Measurements from ENCODE around the gene VARS1. TPM values are rescaled to one million over a fixed set of nuclear protein-coding genes. Genes with fewer than 3 reads are reported as not detected.
A peak's percentile ranks its signal among the peaks of the same experiment; 100 is the strongest.
"Not testable (repeated sequence)": the region's sequence is repeated elsewhere in the genome, so short reads cannot be mapped to it uniquely, and the experiment has no call there.

VARS1 gene
- total RNA-seq (10 to 100 TPM; 21.7 to 30.6 (median 26.9) TPM), polyA plus RNA-seq (14.8 TPM)
- long read RNA-seq, donor 1, full-length matches to known transcripts: 12 of 78 reads
- long read RNA-seq, donor 1, partial matches to known transcripts: 57 of 78 reads
- long read RNA-seq, donor 1, other reads (novel, unspliced or antisense): 9 of 78 reads
- long read RNA-seq, donor 2, full-length matches to known transcripts: 9 of 34 reads
- long read RNA-seq, donor 2, partial matches to known transcripts: 19 of 34 reads
- long read RNA-seq, donor 2, other reads (novel, unspliced or antisense): 6 of 34 reads
- long read RNA-seq, donor 3, full-length matches to known transcripts: 3 of 28 reads
- long read RNA-seq, donor 3, partial matches to known transcripts: 20 of 28 reads
- long read RNA-seq, donor 3, other reads (novel, unspliced or antisense): 5 of 28 reads
- long read RNA-seq, donor 4, full-length matches to known transcripts: 8 of 32 reads
- long read RNA-seq, donor 4, partial matches to known transcripts: 20 of 32 reads
- long read RNA-seq, donor 4, other reads (novel, unspliced or antisense): 4 of 32 reads

- DNase-seq: peak; percentile 95 to 98 (median 97)
- Histone ChIP-seq H3K4me1 (ENCODE audit: control insufficient read depth, insufficient read depth, low read length) (no peaks in the 10 kb centered on the region), H3K4me3 (ENCODE audit: low read length) (peak within 1 kb of the TSS; percentile 69), H3K27ac (ENCODE audit: low read length) (peak within 1 kb of the TSS; percentile 91), H3K9me3 (ENCODE audit: control insufficient read depth, low read length) (no peaks in the 10 kb centered on the region), H3K27me3 (ENCODE audit: control insufficient read depth, insufficient read depth) (no peaks in the 10 kb centered on the region)
- WGBS: under 1% methylated on average over 75 of the region's 75 CpGs
- peak; percentile 93 to 95 for ATAC-seq
- intact Hi-C loops (cut with DNase I): no loop called here
These were observed at the start of gene VARS1 for GRCh38 chr6:31795616-31796298. Gene VARS1, minus strand, starts transcription at chr6:31795752. Its CDS starts 535 bp downstream, at chr6:31795217.

DNA sequence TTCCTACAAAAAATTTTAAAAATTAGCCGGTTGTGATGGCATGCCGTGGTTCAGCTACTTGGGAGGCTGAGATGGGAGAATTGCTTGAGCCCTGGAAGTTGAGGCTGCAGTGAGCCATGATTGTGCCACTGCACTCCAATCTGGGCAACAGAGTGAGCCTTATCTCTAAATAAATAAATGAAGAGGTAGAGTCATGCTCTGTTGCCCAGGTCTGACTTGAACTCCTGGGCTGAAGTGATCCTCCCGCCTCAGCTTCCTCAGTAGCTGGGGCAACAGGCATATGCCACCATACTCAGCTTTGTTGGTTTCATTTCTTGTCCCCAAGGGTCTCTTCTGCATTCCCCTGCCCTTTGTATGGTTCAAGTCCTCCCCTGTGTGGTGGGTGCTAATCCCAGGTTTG lies 49.0 kb upstream of the VARS1 start:
- intact Hi-C loops (cut with DNase I): no loop called here
- no peaks in the 10 kb centered on the region for H3K9me3 ChIP-seq (ENCODE audit: control insufficient read depth, low read length)
- H3K27ac ChIP-seq (ENCODE audit: low read length): no peak overlapping the region
- H3K4me1 ChIP-seq (ENCODE audit: control insufficient read depth, insufficient read depth, low read length): no peaks in the 10 kb centered on the region
- no peak overlapping the region for H3K4me3 ChIP-seq (ENCODE audit: low read length)
- no peak for ATAC-seq
- over 99% methylated on average over 3 of the region's 3 CpGs for WGBS
- DNase-seq: peak in 1 of 3 donors; percentile 0
- H3K27me3 ChIP-seq (ENCODE audit: control insufficient read depth, insufficient read depth): no peaks in the 10 kb centered on the region

DNA sequence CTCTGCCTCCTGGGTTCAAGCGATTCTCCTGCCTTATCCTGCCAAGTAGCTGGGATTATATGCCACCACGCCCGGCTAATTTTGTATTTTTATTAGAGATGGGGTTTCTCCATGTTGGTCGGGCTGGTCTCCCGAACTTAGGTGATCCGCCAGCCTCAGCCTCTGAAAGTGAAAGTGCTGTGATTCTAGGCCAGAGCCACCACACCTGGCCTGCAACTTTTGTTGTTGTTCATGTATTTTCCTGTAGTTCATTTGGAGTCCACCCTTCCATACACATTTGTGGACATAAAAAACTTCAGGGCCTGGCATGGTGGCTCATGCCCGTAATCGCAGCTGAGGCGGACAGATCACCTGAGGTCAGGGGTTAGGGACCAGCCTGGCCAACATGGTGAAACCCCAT lies 46.5 kb upstream of the VARS1 start:
- H3K9me3 ChIP-seq (ENCODE audit: control insufficient read depth, low read length): no peaks in the 10 kb centered on the region

DNA sequence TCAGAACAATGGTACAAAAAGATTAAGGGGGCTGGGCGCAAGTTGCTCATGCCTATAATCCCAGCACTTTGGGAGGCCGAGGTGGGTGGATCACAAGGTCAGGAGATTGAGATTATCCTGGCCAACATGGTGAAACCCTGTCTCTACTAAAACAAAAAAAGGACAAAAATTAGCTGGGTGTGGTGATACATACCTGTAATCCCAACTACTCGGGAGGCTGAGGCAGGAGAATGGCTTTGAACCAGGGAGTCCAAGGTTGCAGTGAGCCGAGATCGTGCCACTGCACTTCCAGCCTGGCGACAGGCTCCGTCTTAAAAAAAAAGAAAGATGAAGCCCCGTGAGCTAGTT lies 44.2 kb upstream of the VARS1 start:
- 84% methylated on average over 8 of the region's 8 CpGs for WGBS
- not testable (repeated sequence) for H3K4me1 ChIP-seq (ENCODE audit: control insufficient read depth, insufficient read depth, low read length); H3K27me3 ChIP-seq (ENCODE audit: control insufficient read depth, insufficient read depth); H3K4me3 ChIP-seq (ENCODE audit: low read length); H3K27ac ChIP-seq (ENCODE audit: low read length); ATAC-seq; H3K9me3 ChIP-seq (ENCODE audit: control insufficient read depth, low read length)
- intact Hi-C loops (cut with DNase I): loop anchor here in 2 of 4 donors (10.0 kb wide), 2 partner anchors 105 to 115 kb away; partner anchors contain the start of genes CLIC1 (in 1 of the 2), DDAH2 (in 1 of the 2), LY6G6C (in 1 of the 2) and MPIG6B (in 1 of the 2)
- DNase-seq: peak in 1 of 3 donors; percentile 9

More for the DNA sequence above, 46.5 kb upstream of the VARS1 start:
- WGBS: 92% methylated on average over 9 of the region's 9 CpGs
- Histone ChIP-seq H3K4me3 (ENCODE audit: low read length) (no peak overlapping the region), H3K27ac (ENCODE audit: low read length) (no peak overlapping the region), H3K27me3 (ENCODE audit: control insufficient read depth, insufficient read depth) (no peaks in the 10 kb centered on the region), H3K4me1 (ENCODE audit: control insufficient read depth, insufficient read depth, low read length) (peaks cover 8% of the 10 kb centered on the region)
- intact Hi-C loops (cut with DNase I): no loop called here
- ATAC-seq (no peak), DNase-seq (peak in 1 of 3 donors; percentile 12)

DNA sequence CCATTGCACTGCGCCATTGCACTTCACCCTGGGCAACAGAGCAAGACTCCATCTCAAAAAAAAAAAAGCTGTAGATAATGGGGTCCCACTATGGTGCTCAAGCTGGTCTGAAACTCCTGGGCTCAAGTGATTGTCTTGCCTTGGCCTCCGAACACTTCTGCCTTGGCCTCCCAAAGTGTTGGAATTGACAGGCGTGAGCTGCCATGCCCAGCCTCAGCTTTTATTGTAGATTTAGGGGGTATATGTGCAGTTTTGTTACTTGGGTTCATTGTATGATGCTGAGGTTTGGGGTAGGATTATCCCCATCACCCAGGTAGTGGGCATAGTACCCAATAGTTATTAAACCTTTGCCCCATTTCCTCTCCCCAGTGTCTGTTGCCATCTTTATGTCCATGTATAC lies 43.4 kb upstream of the VARS1 start:
- Histone ChIP-seq H3K27me3 (ENCODE audit: control insufficient read depth, insufficient read depth) (no peaks in the 10 kb centered on the region), H3K9me3 (ENCODE audit: control insufficient read depth, low read length) (no peaks in the 10 kb centered on the region), H3K27ac (ENCODE audit: low read length) (no peak overlapping the region), H3K4me3 (ENCODE audit: low read length) (no peak overlapping the region), H3K4me1 (ENCODE audit: control insufficient read depth, insufficient read depth, low read length) (peaks cover 8% of the 10 kb centered on the region)
- DNase-seq (no peak), ATAC-seq (no peak)
- WGBS: 95% methylated on average over 3 of the region's 3 CpGs
- intact Hi-C loops (cut with DNase I): loop anchor here in 2 of 4 donors (10.0 kb wide), 2 partner anchors 104 to 114 kb away; partner anchors contain the start of genes CLIC1 (in 1 of the 2), DDAH2 (in 1 of the 2), LY6G6C (in 1 of the 2) and MPIG6B (in 1 of the 2)

GRCh38 chr6:31838114-31838553 lies 42.6 kb upstream of the VARS1 start:
- not testable (repeated sequence) for H3K9me3 ChIP-seq (ENCODE audit: control insufficient read depth, low read length); ATAC-seq; H3K4me3 ChIP-seq (ENCODE audit: low read length); H3K27me3 ChIP-seq (ENCODE audit: control insufficient read depth, insufficient read depth); H3K4me1 ChIP-seq (ENCODE audit: control insufficient read depth, insufficient read depth, low read length); H3K27ac ChIP-seq (ENCODE audit: low read length)
- intact Hi-C loops (cut with DNase I): loop anchor here in 2 of 4 donors (10.0 kb wide), 2 partner anchors 103 to 113 kb away; partner anchors contain the start of genes CLIC1 (in 1 of the 2), DDAH2 (in 1 of the 2), LY6G6C (in 1 of the 2) and MPIG6B (in 1 of the 2)
- 88% methylated on average over 9 of the region's 9 CpGs for WGBS
- peak in 1 of 3 donors; percentile 16 for DNase-seq

- DNase-seq (no peak), ATAC-seq (no peak)
- no peaks in the 10 kb centered on the region for H3K27me3 ChIP-seq (ENCODE audit: control insufficient read depth, insufficient read depth)
- no peak overlapping the region for H3K4me3 ChIP-seq (ENCODE audit: low read length)
- H3K9me3 ChIP-seq (ENCODE audit: control insufficient read depth, low read length): no peaks in the 10 kb centered on the region
- intact Hi-C loops (cut with DNase I): loop anchor here in 2 of 4 donors (10.0 kb wide), 2 partner anchors 103 to 113 kb away; partner anchors contain the start of genes CLIC1 (in 1 of the 2), DDAH2 (in 1 of the 2), LY6G6C (in 1 of the 2) and MPIG6B (in 1 of the 2)
- WGBS: 31% methylated on average over 1 of the region's 1 CpG
- H3K27ac ChIP-seq (ENCODE audit: low read length): no peak overlapping the region
- peaks cover 8% of the 10 kb centered on the region for H3K4me1 ChIP-seq (ENCODE audit: control insufficient read depth, insufficient read depth, low read length)
These were observed 42.0 kb upstream of the VARS1 start for GRCh38 chr6:31837369-31838113.

GRCh38 chr6:31836474-31837368 lies 41.2 kb upstream of the VARS1 start:
- ATAC-seq (no peak), DNase-seq (peak in 1 of 3 donors; percentile 21)
- intact Hi-C loops (cut with DNase I): loop anchor here in 2 of 4 donors (10.0 kb wide), 2 partner anchors 102 to 112 kb away; partner anchors contain the start of genes CLIC1 (in 1 of the 2), DDAH2 (in 1 of the 2), LY6G6C (in 1 of the 2) and MPIG6B (in 1 of the 2)
- Histone ChIP-seq H3K27me3 (ENCODE audit: control insufficient read depth, insufficient read depth) (no peaks in the 10 kb centered on the region), H3K4me1 (ENCODE audit: control insufficient read depth, insufficient read depth, low read length) (peaks cover 8% of the 10 kb centered on the region), H3K27ac (ENCODE audit: low read length) (peak overlapping the region; percentile 70), H3K4me3 (ENCODE audit: low read length) (peak overlapping the region; percentile 98), H3K9me3 (ENCODE audit: control insufficient read depth, low read length) (no peaks in the 10 kb centered on the region)
- 22% methylated on average over 12 of the region's 12 CpGs for WGBS

- H3K27ac ChIP-seq (ENCODE audit: low read length): peak overlapping the region; percentile 70
- peak overlapping the region; percentile 98 for H3K4me3 ChIP-seq (ENCODE audit: low read length)
- no peaks in the 10 kb centered on the region for H3K9me3 ChIP-seq (ENCODE audit: control insufficient read depth, low read length)
- H3K4me1 ChIP-seq (ENCODE audit: control insufficient read depth, insufficient read depth, low read length): peaks cover 8% of the 10 kb centered on the region
- H3K27me3 ChIP-seq (ENCODE audit: control insufficient read depth, insufficient read depth): no peaks in the 10 kb centered on the region
- ATAC-seq: no peak
- intact Hi-C loops (cut with DNase I): loop anchor here in 2 of 4 donors (10.0 kb wide), 2 partner anchors 101 to 111 kb away; partner anchors contain the start of genes CLIC1 (in 1 of the 2), DDAH2 (in 1 of the 2), LY6G6C (in 1 of the 2) and MPIG6B (in 1 of the 2)
- DNase-seq: no peak
- 16% methylated on average over 14 of the region's 14 CpGs for WGBS
These were observed 40.5 kb upstream of the VARS1 start for GRCh38 chr6:31836047-31836473.

All from right cardiac atrium (tissue), 5 donors.